Measurements from ENCODE around the gene TBC1D4.

DNA sequence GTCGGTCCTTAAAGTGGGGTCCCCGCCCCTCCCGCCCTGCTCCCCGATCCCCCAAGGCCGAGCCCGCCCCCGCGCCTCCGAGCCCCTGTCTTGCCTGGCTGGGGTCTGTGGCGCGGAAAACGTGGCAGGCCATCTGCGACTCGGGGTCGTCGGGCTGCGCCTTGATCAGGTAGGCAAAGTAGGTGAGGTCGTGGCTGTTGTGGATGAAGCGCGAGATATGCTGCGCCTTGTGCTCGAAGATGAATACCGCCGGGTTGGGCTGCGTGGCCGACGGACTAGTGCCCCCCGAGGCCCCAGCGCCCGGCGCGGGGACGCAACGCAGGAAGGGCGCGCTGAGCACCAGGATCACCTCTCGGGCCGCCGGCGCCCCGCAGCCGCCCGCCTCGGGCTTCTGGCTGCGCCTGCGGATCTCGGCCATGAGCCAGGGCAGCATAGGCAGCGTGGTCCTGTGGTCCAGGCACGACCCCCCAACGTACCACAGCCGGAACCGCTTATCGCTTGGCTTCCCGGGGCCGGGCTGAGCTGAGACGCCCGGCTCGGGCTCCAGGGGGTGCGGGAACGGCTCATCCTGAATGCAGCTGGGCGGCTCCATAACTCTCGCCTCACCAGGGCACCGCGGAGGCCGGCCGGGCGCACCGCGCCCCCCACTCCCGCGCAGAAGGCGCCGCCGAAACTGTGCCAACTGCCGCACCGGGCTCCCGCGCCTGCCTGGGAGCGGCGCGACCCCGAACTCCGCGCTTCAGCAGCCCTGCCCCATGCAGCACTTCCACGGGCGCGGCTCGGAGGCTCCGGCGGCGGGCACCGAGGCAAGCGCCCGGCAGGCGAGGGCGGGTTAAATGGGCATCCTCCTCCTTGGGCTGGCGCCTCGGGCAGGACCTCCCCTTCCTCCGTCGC lies 546 bp downstream of the TBC1D4 start:
- TF ChIP-seq, protein P1, sequence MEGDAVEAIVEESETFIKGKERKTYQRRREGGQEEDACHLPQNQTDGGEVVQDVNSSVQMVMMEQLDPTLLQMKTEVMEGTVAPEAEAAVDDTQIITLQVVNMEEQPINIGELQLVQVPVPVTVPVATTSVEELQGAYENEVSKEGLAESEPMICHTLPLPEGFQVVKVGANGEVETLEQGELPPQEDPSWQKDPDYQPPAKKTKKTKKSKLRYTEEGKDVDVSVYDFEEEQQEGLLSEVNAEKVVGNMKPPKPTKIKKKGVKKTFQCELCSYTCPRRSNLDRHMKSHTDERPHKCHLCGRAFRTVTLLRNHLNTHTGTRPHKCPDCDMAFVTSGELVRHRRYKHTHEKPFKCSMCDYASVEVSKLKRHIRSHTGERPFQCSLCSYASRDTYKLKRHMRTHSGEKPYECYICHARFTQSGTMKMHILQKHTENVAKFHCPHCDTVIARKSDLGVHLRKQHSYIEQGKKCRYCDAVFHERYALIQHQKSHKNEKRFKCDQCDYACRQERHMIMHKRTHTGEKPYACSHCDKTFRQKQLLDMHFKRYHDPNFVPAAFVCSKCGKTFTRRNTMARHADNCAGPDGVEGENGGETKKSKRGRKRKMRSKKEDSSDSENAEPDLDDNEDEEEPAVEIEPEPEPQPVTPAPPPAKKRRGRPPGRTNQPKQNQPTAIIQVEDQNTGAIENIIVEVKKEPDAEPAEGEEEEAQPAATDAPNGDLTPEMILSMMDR (IDR thresholded peaks at IDR 0.05), result no peak
- no peak for TF ChIP-seq POLR2A (IDR thresholded peaks at IDR 0.05)
